ENCODE results near the gene GLI2.

The GLI2 gene

DNA sequence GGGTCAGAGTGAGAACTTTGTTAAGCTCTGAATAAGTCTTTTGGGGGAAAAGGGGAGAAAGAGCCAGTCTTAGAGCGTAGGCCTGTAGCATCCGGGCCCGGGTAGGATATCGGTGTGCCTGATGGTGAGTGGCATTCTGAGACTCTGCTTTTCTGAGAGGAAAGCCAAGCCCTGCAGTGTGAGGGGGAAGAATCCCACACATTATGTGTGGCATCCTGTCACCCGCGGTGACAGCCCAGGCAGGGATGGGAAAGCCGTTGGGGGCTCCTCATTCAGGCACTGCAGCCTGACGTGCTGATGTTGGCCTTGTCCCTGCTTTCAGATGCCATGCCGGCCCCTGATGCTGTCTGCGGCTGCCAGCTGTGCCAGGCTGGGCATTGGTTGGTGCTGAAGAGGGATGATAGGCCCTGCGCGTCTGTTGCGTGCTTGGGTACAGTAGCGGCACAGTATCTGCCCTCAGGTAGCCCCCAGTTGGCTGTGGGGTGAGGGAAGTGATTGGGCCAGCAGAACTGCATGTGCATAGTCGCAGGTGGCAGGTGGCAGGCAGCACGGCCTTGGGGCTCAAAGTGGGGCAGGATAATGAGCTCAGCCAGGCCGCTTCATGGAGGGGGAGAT is 37.6 kb downstream of the GLI2 start:
- DNase-seq, result no peak

DNA sequence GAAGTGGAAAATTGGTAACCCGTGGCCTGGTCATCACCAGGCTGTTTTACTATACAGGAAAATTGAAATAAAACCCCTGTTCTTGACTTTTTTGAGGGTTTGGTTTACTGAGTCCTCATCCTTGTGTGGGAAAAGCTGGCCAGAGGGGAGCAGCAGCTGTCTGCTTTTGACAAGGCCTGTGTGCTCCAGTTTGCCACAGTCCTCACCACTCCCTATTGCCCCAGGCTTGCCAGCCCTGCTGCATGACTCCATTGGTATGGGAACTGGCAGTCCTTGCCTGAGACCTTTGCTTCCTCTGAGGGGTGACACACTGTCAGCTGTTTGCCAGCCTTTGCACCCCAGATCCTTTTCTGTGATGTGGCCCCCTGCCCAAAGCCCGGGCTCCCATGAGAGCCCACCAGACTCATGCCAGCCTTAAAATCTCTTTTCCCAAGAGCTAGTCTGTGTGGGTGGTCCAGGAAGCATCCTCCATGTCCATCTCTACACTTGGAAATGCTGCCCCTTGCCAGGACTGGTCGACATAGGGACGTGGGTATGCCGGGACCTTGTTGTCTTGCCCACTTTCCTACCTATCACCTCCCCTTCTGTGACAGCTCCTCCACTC is 39.0 kb downstream of the GLI2 start:
- no peak for DNase-seq

DNA sequence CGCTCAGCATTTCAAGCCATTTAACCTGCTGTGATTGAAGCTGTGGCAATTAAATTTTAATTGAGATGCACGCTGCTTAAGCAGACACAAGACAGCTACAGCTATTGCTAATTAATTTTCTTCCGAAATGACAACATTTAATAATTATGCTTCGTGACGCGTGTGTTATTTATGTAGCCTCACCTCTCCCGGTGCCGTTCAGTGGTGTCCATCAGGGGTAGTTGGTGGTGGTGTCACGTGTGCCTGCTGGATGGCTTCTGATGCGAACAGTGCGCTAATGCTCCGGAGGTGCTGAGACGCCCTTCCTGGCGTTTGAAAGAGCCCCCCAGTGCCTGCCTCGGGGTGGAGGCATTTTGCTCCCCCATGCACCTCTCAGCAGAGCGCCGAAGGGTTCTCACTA is 39.5 kb downstream of the GLI2 start:
- DNase-seq, result no peak

DNA sequence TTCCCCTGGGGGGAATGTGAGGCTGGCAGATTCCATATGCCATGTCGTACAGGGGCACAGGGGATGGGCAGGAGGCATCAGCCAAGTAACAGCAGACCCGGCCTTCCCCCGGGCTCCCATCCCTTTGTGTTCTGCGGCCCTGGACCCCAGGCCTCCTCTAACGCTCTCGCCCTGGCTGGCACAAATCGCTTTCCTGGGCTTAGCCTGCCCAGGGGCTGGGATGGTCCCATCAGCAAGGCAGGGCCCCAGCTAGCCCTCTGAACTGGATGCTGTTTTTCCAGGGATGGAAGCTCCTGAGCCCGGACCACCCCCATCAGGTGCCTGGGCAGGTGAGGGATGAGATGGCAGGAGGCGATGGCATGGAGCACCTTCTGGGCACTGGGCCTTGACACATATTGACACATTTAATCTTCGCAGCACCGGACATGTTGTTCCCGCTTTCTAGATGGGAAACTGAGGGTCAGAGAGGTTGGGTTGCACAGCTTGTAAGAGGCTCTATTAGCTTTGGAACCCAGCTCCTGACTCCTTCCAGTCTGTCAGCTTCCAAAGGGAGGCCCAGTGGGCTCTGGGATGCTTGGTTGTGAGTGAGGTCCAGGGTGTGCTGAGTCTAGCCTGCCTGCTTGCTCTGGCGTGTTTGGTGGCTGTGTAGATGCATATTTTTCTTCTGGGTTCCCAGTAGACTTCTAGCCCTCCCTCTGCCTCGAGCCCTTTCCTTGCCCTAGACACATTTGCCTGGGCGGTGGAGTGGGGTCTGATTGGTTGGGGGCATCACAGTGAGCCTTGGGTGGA is 40.3 kb downstream of the GLI2 start:
- no peak for DNase-seq

DNA sequence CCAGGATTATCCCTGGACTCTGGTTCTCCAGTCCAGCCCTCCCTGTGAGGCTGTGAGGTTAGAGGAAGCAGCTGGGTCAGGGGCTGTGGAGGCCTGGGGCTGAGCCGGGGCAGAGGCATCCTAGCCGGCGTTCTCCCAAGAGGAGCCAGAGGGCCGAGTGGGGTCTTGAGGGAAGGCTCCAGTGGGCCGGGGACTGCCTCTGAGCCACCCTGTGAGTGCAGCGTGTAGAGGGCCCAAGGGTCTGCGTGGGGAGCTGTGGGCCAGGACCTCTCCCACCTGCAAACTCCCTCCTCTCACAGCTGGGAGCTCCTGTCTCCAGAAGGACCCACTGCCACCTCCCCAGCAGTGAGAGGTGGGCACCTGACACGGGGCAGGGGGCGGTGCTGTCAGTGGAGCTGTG is 41.0 kb downstream of the GLI2 start:
- DNase-seq, result no peak

DNA sequence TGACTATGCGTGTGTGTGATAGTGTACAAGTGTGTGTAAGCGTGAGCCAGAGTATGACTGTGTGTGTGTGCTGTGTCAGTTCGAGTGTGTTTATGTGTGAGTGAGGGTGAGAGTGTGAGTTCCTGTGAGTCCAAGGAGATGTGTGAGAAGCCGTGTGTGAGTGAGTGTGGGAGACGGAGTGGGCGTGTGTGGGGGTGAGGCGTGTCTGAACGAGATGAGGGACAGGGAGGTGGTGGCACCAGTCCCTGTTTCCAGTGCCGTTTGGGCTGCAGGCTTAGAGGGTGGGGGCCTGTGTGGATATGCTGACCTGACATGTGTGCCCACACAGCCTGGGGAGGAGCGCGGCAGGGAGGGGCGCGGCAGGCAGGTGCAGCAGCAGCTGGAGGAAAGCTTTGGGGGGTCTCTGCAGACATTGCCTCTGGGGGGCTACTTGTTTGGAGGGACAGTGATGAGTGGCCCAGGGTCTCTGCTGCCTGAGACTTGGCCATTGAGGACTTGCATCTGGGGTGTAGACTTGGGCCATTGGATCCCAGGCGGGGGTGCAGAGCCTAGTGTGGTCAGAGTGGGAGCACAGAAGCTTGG is 41.6 kb downstream of the GLI2 start:
- no peak for DNase-seq

DNA sequence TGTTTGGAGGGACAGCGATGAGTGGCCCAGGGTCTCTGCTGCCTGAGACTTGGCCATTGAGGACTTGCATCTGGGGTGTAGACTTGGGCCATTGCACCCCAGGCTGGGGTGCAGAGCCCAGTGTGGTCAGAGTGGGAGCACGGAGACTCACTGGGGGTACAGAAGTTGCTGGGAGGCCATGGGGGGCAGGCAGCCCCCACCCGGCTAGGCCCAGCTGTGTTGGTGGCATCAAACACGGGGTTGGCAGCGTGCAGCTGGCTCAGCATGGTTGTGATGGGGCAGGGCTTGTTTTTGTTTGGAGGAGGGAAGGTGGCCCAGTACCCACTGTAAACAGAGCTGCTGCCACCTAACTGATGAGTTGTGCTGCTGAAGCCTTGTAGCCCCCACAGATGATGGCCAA is 42.1 kb downstream of the GLI2 start:
- no peak for DNase-seq

DNA sequence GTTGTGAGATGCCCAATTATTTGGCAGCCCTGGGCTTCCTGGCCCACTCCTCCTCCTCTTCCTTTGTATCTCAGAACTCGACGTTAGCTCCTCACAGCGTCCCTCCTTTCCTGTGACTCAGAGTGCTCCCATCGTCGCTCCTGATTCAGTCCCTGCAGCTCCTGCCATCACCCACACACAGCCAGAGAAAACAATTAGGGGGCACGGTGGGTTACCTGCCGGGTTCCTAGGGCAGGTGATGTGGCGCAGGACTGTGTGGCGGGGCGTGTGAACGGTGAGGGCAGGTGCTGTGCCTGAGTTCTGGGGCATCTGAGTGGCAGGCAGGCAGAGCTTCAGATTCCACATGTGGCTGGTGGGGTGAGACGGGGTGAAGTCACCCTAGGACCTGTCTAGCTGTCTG is 42.6 kb downstream of the GLI2 start:
- DNase-seq, result no peak

DNA sequence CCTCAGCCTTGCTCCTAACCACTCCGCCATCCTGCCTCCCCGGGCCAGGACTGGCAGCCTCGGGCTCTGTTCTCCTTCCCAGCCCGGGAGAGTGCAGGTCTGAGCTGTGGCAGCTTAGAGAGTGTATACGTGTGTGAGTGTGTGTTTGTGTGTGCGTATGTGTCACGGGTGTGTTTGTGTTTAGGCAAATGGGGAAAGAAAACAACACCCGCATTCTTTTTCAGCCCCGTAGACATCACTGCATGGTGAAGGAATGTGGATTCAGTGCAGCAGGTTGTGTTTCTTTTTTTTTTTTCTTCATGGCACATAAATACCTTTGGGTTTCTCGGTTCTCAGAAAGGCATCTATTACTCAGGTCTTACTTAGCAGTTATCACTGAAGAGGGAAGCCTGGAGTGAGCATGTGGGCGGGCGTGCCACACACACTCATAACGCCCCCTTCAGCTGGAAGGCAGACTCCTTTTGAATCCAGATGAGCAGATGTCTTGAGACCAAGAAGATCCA is 44.2 kb downstream of the GLI2 start:
- DNase-seq, result no peak

DNA sequence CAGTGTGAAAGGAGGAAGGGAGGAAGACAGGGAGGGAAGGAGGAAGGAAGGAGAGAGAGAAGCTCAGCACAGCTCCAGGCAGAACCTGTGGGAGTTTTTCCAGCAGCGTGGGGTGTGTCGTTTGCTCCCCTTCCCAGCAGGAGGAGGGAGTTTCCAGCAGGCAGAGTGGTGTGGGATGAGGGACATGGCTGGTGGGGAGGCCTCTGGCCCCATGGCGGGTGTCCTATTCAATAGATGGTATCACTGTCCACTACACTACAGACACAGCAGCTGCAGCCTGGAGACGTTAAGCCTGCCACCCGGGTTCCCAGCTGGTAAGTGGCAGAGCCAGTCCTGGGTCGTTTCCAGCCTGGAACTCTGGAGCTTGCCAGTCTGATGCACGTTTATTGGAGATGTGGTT is 44.7 kb downstream of the GLI2 start:
- no peak for DNase-seq

DNA sequence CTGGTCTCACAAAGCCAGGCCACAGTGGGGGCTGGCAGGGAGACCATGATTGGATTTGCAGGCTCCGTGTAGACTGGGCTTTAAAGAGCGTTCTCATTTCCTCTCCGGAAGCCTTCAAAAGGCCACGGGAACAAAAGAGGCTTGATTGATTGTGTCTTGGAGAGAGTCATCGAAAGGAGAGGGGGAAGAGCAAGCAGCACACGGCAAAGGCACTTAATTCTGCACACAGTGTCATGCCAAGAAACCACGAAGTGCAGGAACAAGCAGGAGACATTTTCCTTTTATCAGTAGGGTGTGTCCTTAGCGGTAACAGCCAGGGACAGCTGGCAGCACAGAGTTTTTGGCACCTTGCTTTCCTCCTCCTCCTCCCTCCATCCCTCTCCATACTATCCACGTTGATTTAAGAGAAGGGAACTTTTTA is 47.7 kb downstream of the GLI2 start:
- no peak for DNase-seq

DNA sequence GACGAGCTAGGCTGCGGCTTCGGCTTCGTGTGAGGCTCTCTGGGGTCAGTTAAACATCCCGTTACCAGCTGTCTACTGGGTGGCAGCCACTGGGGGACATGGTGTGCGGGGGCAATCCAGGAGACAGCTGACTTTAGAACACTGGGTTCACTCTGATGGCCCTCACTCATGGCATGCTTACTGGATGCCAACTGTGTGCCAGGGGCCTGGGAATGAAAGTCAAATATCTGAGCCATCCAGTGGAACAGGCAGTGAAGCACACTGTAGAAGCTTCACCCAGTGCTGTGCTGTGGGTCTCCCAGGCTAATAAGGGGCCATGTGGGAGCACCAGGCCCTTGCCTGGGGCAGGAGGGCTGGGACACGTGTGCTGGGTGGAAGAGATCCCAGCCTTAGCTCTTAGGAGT is 48.3 kb downstream of the GLI2 start:
- no peak for DNase-seq

Measured in activated CD8-positive, alpha-beta memory T cell treated with anti-CD3 and anti-CD28 coated beads for 24 hours (primary cell).